Neuronal stem cell (in vitro differentiated cells): ENCODE data around the gene IL18BP.

Experiments
- DNase-seq: peaks from one replicate; pipeline ENCODE4 v3.0.0-alpha.2; 2013; ENCODE audit warnings: low spot score
- H2AFZ ChIP-seq: one replicate; pipeline ENCODE4 v1.6.1; 2013; ENCODE audit warnings: mild to moderate bottlenecking, low read length, inconsistent platforms
- H2AK5ac ChIP-seq: 2 replicates; pipeline ENCODE4 v1.6.1; 2013; ENCODE audit warnings: low read depth, mild to moderate bottlenecking, inconsistent platforms, low read length, moderate library complexity, mixed read lengths
- H2BK120ac ChIP-seq: 2 replicates; pipeline ENCODE4 v1.6.1; 2013; ENCODE audit warnings: low read depth, mild to moderate bottlenecking, inconsistent platforms, low read length, moderate library complexity, mixed read lengths
- H2BK12ac ChIP-seq: one replicate; pipeline ENCODE4 v1.6.1; 2013; ENCODE audit warnings: low read length, inconsistent platforms
- H2BK15ac ChIP-seq: 2 replicates; pipeline ENCODE4 v1.6.1; 2013; ENCODE audit warnings: mild to moderate bottlenecking, low read length, inconsistent platforms, mixed read lengths
- H2BK5ac ChIP-seq: one replicate; pipeline ENCODE4 v1.6.1; 2013; ENCODE audit warnings: inconsistent platforms, mild to moderate bottlenecking, low read length, moderate library complexity
- H3K14ac ChIP-seq: one replicate; pipeline ENCODE4 v1.6.1; 2013; ENCODE audit warnings: low read length, inconsistent platforms
- H3K18ac ChIP-seq: 2 replicates; pipeline ENCODE4 v1.6.1; 2013; ENCODE audit warnings: low read length, inconsistent platforms
- H3K23ac ChIP-seq: 2 replicates; pipeline ENCODE4 v1.6.1; 2013; ENCODE audit warnings: low read depth, mild to moderate bottlenecking, mixed read lengths, low read length, inconsistent platforms; ENCODE audit not compliant: poor library complexity
- H3K27ac ChIP-seq: replicated peaks from 3 replicates; pipeline ENCODE4 v1.5.1; 2013; ENCODE audit warnings: low read length, inconsistent platforms
- H3K27me3 ChIP-seq, 3 experiments: 2 replicates each; pipeline ENCODE4 v1.6.1; 2013; ENCODE audit warnings: low read length in 3 of 3, mild to moderate bottlenecking in 2 of 3, inconsistent platforms in 1 of 3, low read depth in 1 of 3, mixed read lengths in 1 of 3, moderate library complexity in 1 of 3; ENCODE audit not compliant: control insufficient read depth in 3 of 3, insufficient read depth in 3 of 3
- H3K36me3 ChIP-seq, 2 donors: replicated peaks in 1 of 2; 2 replicates each; pipeline ENCODE4 v1.6.1; 2013; ENCODE audit warnings: low read length in 2 of 2; ENCODE audit not compliant: control insufficient read depth in 2 of 2, insufficient read depth in 2 of 2
- H3K4ac ChIP-seq: 2 replicates; pipeline ENCODE4 v1.6.1; 2013; ENCODE audit warnings: inconsistent platforms, mild to moderate bottlenecking, low read length, moderate library complexity
- H3K4me1 ChIP-seq, 2 donors: 1 replicate in 1 of 2; 2 replicates in 1 of 2; pipeline ENCODE4 v1.6.1; 2013; ENCODE audit warnings: low read length in 2 of 2, low read depth in 1 of 2; ENCODE audit not compliant: control insufficient read depth in 2 of 2, insufficient read depth in 1 of 2
- H3K4me2 ChIP-seq: one replicate; pipeline ENCODE4 v1.6.1; 2013; ENCODE audit warnings: mild to moderate bottlenecking, low read length, inconsistent platforms; ENCODE audit not compliant: insufficient read depth, poor library complexity, severe bottlenecking
- H3K4me3 ChIP-seq, 2 donors: 2 replicates each; pipeline ENCODE4 v1.5.1; 2013; ENCODE audit warnings: low read length in 2 of 2, mild to moderate bottlenecking in 2 of 2, inconsistent platforms in 1 of 2, moderate library complexity in 1 of 2
- H3K79me1 ChIP-seq: one replicate; pipeline ENCODE4 v1.6.1; 2013; ENCODE audit warnings: low read depth, mild to moderate bottlenecking, inconsistent platforms, low read length, moderate library complexity
- H3K9ac ChIP-seq: one replicate; pipeline ENCODE4 v1.6.1; 2013; ENCODE audit warnings: mild to moderate bottlenecking, low read depth, low read length, inconsistent platforms; ENCODE audit not compliant: poor library complexity
- H3K9me3 ChIP-seq, 2 donors: replicated peaks in 1 of 2; 2 replicates each; pipeline versions ENCODE3 to v1.6.1; 2013; ENCODE audit warnings: low read length in 2 of 2, mild to moderate bottlenecking in 2 of 2, inconsistent platforms in 1 of 2, low read depth in 1 of 2, mixed read lengths in 1 of 2, moderate library complexity in 1 of 2; ENCODE audit not compliant: control insufficient read depth in 2 of 2, insufficient read depth in 1 of 2
- H4K8ac ChIP-seq: one replicate; pipeline ENCODE4 v1.6.1; 2013; ENCODE audit warnings: low read depth, mild to moderate bottlenecking, inconsistent platforms, low read length, moderate library complexity
- H4K91ac ChIP-seq: one replicate; pipeline ENCODE4 v1.6.1; 2013; ENCODE audit warnings: low read length, low read depth, mild to moderate bottlenecking, inconsistent platforms; ENCODE audit not compliant: poor library complexity
- WGBS, 2 donors: extraction: QIAGEN DNeasy Blood & Tissue Kit; methylation state at CpG; one replicate each; pipeline ENCODE4 v1.1.7; 2013; ENCODE audit warnings: missing lambda C conversion rate in 2 of 2, mixed read lengths in 1 of 2; ENCODE audit not compliant: insufficient read length in 2 of 2, insufficient replicate concordance in 1 of 2; ENCODE audit errors: extremely low coverage in 2 of 2; 5-methylcytosine and 5-hydroxymethylcytosine counted together

IL18BP gene

DNA sequence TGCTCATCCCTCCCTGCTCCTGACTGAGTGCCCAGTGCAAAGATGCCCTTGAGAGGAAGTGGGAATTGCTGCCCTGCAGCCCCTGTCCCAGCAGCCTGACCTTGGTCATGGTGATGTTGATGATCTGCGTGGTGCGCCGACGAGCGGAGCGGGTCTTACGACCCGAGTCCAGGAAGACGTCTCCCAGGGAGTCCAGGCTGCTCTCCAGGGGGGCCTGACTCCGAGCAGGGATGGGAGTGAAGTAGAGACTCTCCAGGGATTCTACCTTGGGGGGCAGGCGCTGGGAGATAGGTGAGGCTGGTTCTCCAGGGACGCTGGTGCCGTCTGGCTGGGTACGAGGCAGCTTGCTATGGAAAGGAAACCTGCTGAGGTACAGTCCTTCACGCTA lies 8.4 kb downstream of the IL18BP start:
- no peak overlapping the region for H2BK5ac ChIP-seq
- no peak overlapping the region for H2BK12ac ChIP-seq
- H3K9me3 ChIP-seq: no peaks in the 10 kb centered on the region
- no peak overlapping the region for H3K27ac ChIP-seq
- H3K36me3 ChIP-seq: peaks cover 87 to 99% of the 10 kb centered on the region in 2 donors
- H3K4me3 ChIP-seq: no peak overlapping the region
- H2AFZ ChIP-seq: no peak overlapping the region
- H4K91ac ChIP-seq: peak overlapping the region; percentile 89
- H3K27me3 ChIP-seq: no peaks in the 10 kb centered on the region
- H3K18ac ChIP-seq: no peak overlapping the region
- H3K4ac ChIP-seq: no peak overlapping the region
- no peak overlapping the region for H2BK15ac ChIP-seq
- H3K4me2 ChIP-seq: no peak overlapping the region
- H3K14ac ChIP-seq: no peak overlapping the region
- no peak overlapping the region for H2BK120ac ChIP-seq
- no peaks in the 10 kb centered on the region for H3K4me1 ChIP-seq
- no peak overlapping the region for H3K9ac ChIP-seq
- WGBS, 2 donors: no CpG with 5 or more reads among the region's 15 CpGs
- peaks cover 2% of the 10 kb centered on the region for H3K79me1 ChIP-seq
- H2AK5ac ChIP-seq: no peak overlapping the region
- H3K23ac ChIP-seq: peak overlapping the region; percentile 96
- peak overlapping the region; percentile 20 for H4K8ac ChIP-seq
- DNase-seq: no peak

DNA sequence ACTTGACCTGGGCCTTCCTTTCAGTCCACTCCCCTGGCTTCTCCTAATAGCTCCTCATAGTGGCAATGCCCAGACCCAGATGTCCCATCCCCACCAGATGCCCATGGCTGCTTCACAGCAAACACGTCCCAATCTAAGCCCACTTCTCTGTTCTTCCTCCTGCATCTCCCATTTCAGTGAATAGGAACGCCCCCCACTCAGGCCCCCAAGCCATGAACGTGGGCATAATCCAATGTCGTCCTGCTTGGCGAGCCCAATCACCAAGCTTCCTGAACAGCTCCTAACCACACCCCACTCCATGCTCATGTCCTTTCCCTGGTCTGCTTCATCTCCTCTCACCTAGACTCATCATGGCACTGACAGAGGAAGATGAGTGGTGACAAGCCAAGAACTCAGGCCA lies 8.9 kb downstream of the IL18BP start:
- Histone ChIP-seq H3K23ac (no peak overlapping the region), H3K4ac (no peak overlapping the region), H3K9ac (no peak overlapping the region), H3K27ac (no peak overlapping the region), H2AK5ac (no peak overlapping the region), H3K4me2 (no peak overlapping the region), H2BK15ac (no peak overlapping the region), H3K4me1 (no peaks in the 10 kb centered on the region), H3K36me3 (peaks cover 87 to 99% of the 10 kb centered on the region in 2 donors), H2AFZ (no peak overlapping the region), H2BK12ac (no peak overlapping the region), H3K14ac (no peak overlapping the region), H3K79me1 (peaks cover 5% of the 10 kb centered on the region), H2BK5ac (no peak overlapping the region), H4K8ac (no peak overlapping the region), H3K27me3 (no peaks in the 10 kb centered on the region), H4K91ac (no peak overlapping the region), H2BK120ac (no peak overlapping the region), H3K4me3 (no peak overlapping the region), H3K9me3 (no peaks in the 10 kb centered on the region), H3K18ac (no peak overlapping the region)
- no CpG with 5 or more reads among the region's 5 CpGs for WGBS, 2 donors
- DNase-seq: no peak

DNA sequence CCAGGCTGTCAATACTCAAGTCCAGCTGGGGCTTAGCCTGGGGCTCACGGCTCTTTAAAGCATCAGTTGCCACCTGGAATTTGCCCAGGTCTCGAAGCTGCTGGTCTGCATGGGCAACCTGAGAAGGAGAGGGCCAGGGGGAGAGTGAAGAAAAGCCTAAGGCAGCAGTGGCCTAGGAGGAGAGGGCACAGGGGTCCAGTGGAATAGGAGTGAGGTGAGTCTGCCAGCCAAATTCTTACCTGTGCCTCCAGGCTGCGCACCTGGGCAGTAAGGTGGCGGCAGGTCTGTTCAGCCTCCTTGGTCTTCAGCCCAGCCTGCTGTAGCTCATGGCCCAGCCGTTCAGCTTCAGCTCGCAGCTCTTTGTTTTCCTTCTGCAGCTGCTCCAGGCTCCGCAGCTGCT lies 10.0 kb downstream of the IL18BP start:
- Histone ChIP-seq H2BK5ac (no peak overlapping the region), H3K36me3 (peaks cover 89 to 99% of the 10 kb centered on the region in 2 donors), H2BK12ac (no peak overlapping the region), H3K79me1 (peaks cover 5% of the 10 kb centered on the region), H3K4me1 (no peaks in the 10 kb centered on the region), H3K27me3 (no peaks in the 10 kb centered on the region), H3K14ac (no peak overlapping the region), H3K18ac (no peak overlapping the region), H2AFZ (no peak overlapping the region), H3K9me3 (no peaks in the 10 kb centered on the region), H3K4me2 (no peak overlapping the region), H2AK5ac (no peak overlapping the region), H3K23ac (peak overlapping the region; percentile 46), H4K8ac (no peak overlapping the region), H3K4ac (no peak overlapping the region), H3K9ac (no peak overlapping the region), H3K27ac (no peak overlapping the region), H2BK15ac (no peak overlapping the region), H4K91ac (no peak overlapping the region), H3K4me3 (no peak overlapping the region), H2BK120ac (no peak overlapping the region)
- DNase-seq: no peak
- no CpG with 5 or more reads among the region's 7 CpGs for WGBS, 2 donors

DNA sequence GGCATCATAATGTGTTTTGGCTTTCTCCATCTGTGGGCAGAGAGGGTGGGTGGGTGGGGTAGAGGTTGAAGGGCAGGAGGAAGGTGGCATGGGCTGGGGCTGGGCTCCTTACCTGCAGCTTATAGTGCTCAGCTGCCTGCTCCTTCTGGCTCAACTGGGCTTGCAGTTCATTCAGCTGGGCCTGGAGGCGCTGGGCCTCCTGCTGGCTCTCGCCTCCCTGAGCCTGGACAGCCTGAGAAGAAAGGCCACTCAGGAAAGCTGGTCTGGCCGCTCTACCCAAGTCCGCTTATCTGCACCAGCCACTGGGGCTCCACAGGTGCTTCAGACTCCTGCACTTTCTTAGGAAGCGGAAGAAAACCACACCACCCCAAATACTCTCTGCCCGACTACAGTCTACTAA lies 10.4 kb downstream of the IL18BP start:
- Histone ChIP-seq H3K36me3 (peaks cover 89 to 99% of the 10 kb centered on the region in 2 donors), H3K4ac (no peak overlapping the region), H2BK120ac (no peak overlapping the region), H2BK5ac (no peak overlapping the region), H4K8ac (no peak overlapping the region), H3K4me1 (no peaks in the 10 kb centered on the region), H3K18ac (no peak overlapping the region), H3K27me3 (no peaks in the 10 kb centered on the region), H2AK5ac (no peak overlapping the region), H3K9me3 (no peaks in the 10 kb centered on the region), H3K9ac (no peak overlapping the region), H2BK12ac (no peak overlapping the region), H2AFZ (no peak overlapping the region), H3K4me2 (no peak overlapping the region), H3K4me3 (no peak overlapping the region), H3K79me1 (peaks cover 8% of the 10 kb centered on the region), H4K91ac (no peak overlapping the region), H3K23ac (no peak overlapping the region), H2BK15ac (no peak overlapping the region), H3K27ac (no peak overlapping the region), H3K14ac (no peak overlapping the region)
- no peak for DNase-seq
- no CpG with 5 or more reads among the region's 6 CpGs for WGBS, 2 donors
